Suprapubic skin (tissue), 3 donors: Measurements from ENCODE around the gene TBC1D8.

ENCODE experiments used
- POLR2A ChIP-seq, 2 donors: fragments of 450-650 bp; IDR thresholded peaks; one replicate each; pipeline ENCODE4 v1.6.1; 2017; ENCODE audit warnings: antibody characterized with exemption in 2 of 2, mild to moderate bottlenecking in 2 of 2, moderate library complexity in 2 of 2
- TF ChIP-seq, protein P1 (sequence below), 2 donors: fragments of 200-600 bp in 1 of 2; fragments of 450-650 bp in 1 of 2; sonication (generic) in 1 of 2; IDR thresholded peaks; one replicate each; pipeline ENCODE4 v1.5.1; 2016 to 2019; ENCODE audit warnings: antibody characterized with exemption in 2 of 2, mild to moderate bottlenecking in 1 of 2, moderate library complexity in 1 of 2

DNA sequence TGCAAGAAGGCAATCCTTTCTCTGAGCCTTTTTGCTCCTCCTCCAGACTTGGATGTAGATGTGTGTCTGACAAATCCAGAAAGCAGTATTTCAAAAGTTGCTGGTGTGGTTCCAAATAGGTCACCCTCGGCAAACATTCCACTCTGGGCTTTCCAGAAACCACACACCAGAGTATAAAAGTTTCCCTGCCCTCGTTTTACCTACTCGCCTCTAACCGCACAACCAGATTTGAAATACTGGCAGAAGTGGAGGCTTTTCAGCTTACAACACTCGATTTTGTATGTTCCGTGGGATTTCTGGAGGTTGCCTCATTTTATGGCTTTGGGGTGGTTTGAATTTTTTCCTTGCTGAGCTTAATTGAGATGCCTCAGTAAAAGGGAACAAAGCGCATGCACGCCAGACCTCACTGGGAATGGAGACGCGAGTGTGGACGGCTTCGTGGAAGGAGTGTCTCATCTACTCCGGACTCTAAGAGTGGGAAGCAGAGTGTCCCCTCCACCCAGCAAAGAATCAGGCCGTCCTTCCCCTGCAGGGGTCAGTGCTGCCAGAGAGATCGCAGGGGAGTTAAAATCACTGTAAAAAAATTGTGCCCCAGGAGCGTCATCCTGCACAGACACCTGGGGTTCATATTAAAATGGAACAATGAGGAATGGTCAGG is 193.1 kb downstream of the TBC1D8 start:
- TF ChIP-seq POLR2A (IDR thresholded peaks at IDR 0.05) = no peak
- TF ChIP-seq, protein P1, sequence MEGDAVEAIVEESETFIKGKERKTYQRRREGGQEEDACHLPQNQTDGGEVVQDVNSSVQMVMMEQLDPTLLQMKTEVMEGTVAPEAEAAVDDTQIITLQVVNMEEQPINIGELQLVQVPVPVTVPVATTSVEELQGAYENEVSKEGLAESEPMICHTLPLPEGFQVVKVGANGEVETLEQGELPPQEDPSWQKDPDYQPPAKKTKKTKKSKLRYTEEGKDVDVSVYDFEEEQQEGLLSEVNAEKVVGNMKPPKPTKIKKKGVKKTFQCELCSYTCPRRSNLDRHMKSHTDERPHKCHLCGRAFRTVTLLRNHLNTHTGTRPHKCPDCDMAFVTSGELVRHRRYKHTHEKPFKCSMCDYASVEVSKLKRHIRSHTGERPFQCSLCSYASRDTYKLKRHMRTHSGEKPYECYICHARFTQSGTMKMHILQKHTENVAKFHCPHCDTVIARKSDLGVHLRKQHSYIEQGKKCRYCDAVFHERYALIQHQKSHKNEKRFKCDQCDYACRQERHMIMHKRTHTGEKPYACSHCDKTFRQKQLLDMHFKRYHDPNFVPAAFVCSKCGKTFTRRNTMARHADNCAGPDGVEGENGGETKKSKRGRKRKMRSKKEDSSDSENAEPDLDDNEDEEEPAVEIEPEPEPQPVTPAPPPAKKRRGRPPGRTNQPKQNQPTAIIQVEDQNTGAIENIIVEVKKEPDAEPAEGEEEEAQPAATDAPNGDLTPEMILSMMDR (IDR thresholded peaks at IDR 0.05) = no peak
